Heart left ventricle (tissue), 16 donors: ENCODE measurements around the gene ERBB4. TPM values are rescaled to one million over a fixed set of nuclear protein-coding genes. Genes with fewer than 3 reads are reported as not detected.

Experiments
- ATAC-seq, 4 donors: fragments of 200-7000 bp; cut with Tn5 transposase; one replicate each; pipeline ENCODE4 v1.9.1; 2020 to 2022; ENCODE audit warnings: moderate library complexity in 4 of 4, mild to moderate bottlenecking in 3 of 4, moderate number of reproducible peaks in 1 of 4
- DNase-seq, 5 donors: peaks; one replicate each; pipeline ENCODE4 v3.0.0-alpha.2; 2020
- H3K27ac ChIP-seq, 12 donors: fragments of 200-600 bp; sonication (generic) in 4 of 12; one replicate each; pipeline versions ENCODE4 v1.5.0 to v1.8.0; 2016 to 2022; ENCODE audit warnings: mild to moderate bottlenecking in 2 of 12
- H3K27me3 ChIP-seq, 9 donors: fragments of 200-600 bp; sonication (generic) in 2 of 9; one replicate each; pipeline versions ENCODE4 v1.5.1 to v1.8.0; 2016 to 2022; ENCODE audit warnings: mild to moderate bottlenecking in 3 of 9
- H3K36me3 ChIP-seq, 9 donors: fragments of 200-600 bp; sonication (generic) in 2 of 9; one replicate each; pipeline versions ENCODE4 v1.5.0 to v1.8.0; 2018 to 2022; ENCODE audit warnings: mild to moderate bottlenecking in 2 of 9
- H3K4me1 ChIP-seq, 12 donors: fragments of 200-600 bp; sonication (generic) in 4 of 12; one replicate each; pipeline versions ENCODE4 v1.5.0 to v1.8.0; 2016 to 2022; ENCODE audit warnings: mild to moderate bottlenecking in 3 of 12
- H3K4me3 ChIP-seq, 12 donors: fragments of 200-600 bp; sonication (generic) in 4 of 12; one replicate each; pipeline versions ENCODE4 v1.5.0 to v1.8.0; 2017 to 2022; ENCODE audit warnings: mild to moderate bottlenecking in 9 of 12, moderate library complexity in 4 of 12
- H3K9me3 ChIP-seq, 12 donors: fragments of 200-600 bp; sonication (generic) in 4 of 12; one replicate each; pipeline versions ENCODE4 v1.5.0 to v1.8.0; 2016 to 2022; ENCODE audit warnings: mild to moderate bottlenecking in 1 of 12
- POLR2A ChIP-seq, 2 donors: fragments of 450-650 bp; IDR thresholded peaks; one replicate each; pipeline ENCODE4 v1.6.1; 2017; ENCODE audit warnings: antibody characterized with exemption in 2 of 2, mild to moderate bottlenecking in 2 of 2, moderate library complexity in 2 of 2
- WGBS, 4 donors: extraction: QIAGEN DNeasy Blood & Tissue Kit in 2 of 4; methylation state at CpG; one replicate each; pipeline versions ENCODE4 v1.1.5 to v1.1.7; 2013 to 2018; 5-methylcytosine and 5-hydroxymethylcytosine counted together
- intact Hi-C, 10 donors: fragments of 100-400 bp; cut with DNase I; formaldehyde crosslinking; loops; one replicate each; pipeline versions ENCODE4 v1.11.1 to v1.14.2; 2022
- polyA plus RNA-seq, 2 donors: library from polyadenylated mRNA; stranded (reverse); fragments of 200-250 nt; gene quantifications; one replicate each; pipeline ENCODE4 v1.2.3, GENCODE V29; 2013
- total RNA-seq, 9 donors: library from RNA; depleted of rRNA in 2 of 9; stranded (reverse); fragments of >200 nt in 2 of 9; fragmentation: NEBNext Ultra II Directional in 3 of 9; extraction: Animal tissue kit (Norgen Biotek cat#: 25700) in 3 of 9; gene quantifications; one replicate each; pipeline versions ENCODE4 v1.1.0 to v1.2.4, GENCODE V29; 2016 to 2023
- TF ChIP-seq, protein P1 (sequence below), 12 donors: fragments of 200-600 bp; sonication (generic) in 4 of 12; IDR thresholded peaks; one replicate each; pipeline versions ENCODE4 v1.5.0 to v1.8.0; 2018 to 2022; ENCODE audit warnings: antibody characterized with exemption in 12 of 12, mild to moderate bottlenecking in 5 of 12
- donor health status: ischemic (EF 13 %, LVEDD 7.1; RV severe dilation, severe dysfunction).
- donor health status: healthy with polysubstance abuse.
- donor health status: DM: no; HTN: yes; CAD: no.
- donor health status: DM: no; HTN: no; CAD: no.
- donor health status: ischemic (EF 25% LVEDD 6.9; RV normal size, moderate dysfunction).
- donor health status: ischemic (EF 25% LVEDD 5.7; RV mildly dilated, moderate dysfunction).
- donor health status: healthy.
- donor health status: DM: yes; HTN: yes; CAD: no.
- donor health status: ischemic (EF 35%, LVEDD 5.7; RV mildly dilated, moderate dysfunction).
- donor health status: nonischemic (EF 11% LVEDD 7.7; RV severe dilation, severe dysfunction).
- donor health status: DM: yes; HTN: yes; CAD: no.
- donor health status: PGD.
- donor health status: ischemic (EF 29% LVEDD 5.4; RV normal size, mild dysfunction).
- donor health status: nonischemic (EF 23%, LVEDD 6.1; RV moderate dilation, normal function).

Gene ERBB4
- total and polyA plus RNA-seq, 11 donors, result 1.3 to 29.5 (median 11.7) TPM

DNA sequence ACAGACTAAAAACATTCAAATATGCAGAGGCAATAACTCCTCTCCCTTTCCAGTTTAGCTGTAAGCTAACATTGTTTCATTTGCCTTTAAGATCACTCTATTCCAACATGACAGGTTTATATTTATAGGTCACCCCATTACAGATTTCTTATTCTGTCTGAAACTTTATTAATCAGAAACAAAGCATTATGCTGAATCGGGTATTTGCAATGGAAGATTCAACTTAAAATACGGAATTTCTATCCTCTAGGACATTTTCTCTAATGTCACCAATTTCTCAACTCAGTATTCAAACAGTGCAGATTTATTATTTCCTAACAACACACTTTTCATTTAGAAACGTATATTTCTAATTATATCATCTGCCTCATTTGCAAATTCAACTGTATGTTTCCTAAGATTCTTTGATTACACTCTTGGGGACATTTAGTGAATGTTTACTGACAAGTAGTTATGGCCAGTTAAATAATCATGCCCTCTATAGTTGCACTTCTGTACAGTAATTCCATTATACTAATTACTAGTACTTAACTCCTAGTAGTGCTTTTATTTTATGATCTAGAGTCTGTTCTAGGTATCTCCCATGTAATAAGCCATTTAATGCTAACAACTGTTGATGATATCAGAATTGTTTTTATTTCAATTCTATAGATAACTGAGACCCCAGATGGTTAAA is 358.1 kb downstream of the ERBB4 start:
- intact Hi-C loops, result no loop called here
- no peaks in the 10 kb centered on the region for H3K27me3 ChIP-seq
- no peaks in the 10 kb centered on the region for H3K9me3 ChIP-seq
- H3K27ac ChIP-seq, result no peak overlapping the region
- no peaks in the 10 kb centered on the region for H3K36me3 ChIP-seq
- no peaks in the 10 kb centered on the region for H3K4me1 ChIP-seq
- TF ChIP-seq POLR2A (IDR thresholded peaks at IDR 0.05), result no peak
- TF ChIP-seq, protein P1, sequence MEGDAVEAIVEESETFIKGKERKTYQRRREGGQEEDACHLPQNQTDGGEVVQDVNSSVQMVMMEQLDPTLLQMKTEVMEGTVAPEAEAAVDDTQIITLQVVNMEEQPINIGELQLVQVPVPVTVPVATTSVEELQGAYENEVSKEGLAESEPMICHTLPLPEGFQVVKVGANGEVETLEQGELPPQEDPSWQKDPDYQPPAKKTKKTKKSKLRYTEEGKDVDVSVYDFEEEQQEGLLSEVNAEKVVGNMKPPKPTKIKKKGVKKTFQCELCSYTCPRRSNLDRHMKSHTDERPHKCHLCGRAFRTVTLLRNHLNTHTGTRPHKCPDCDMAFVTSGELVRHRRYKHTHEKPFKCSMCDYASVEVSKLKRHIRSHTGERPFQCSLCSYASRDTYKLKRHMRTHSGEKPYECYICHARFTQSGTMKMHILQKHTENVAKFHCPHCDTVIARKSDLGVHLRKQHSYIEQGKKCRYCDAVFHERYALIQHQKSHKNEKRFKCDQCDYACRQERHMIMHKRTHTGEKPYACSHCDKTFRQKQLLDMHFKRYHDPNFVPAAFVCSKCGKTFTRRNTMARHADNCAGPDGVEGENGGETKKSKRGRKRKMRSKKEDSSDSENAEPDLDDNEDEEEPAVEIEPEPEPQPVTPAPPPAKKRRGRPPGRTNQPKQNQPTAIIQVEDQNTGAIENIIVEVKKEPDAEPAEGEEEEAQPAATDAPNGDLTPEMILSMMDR (IDR thresholded peaks at IDR 0.05), result no peak
- H3K4me3 ChIP-seq, result no peak overlapping the region
- WGBS, 4 donors, result 74 to 79% (median 76%) methylated on average over 3 of the region's 3 CpGs
- DNase-seq (no peak), ATAC-seq (no peak)

DNA sequence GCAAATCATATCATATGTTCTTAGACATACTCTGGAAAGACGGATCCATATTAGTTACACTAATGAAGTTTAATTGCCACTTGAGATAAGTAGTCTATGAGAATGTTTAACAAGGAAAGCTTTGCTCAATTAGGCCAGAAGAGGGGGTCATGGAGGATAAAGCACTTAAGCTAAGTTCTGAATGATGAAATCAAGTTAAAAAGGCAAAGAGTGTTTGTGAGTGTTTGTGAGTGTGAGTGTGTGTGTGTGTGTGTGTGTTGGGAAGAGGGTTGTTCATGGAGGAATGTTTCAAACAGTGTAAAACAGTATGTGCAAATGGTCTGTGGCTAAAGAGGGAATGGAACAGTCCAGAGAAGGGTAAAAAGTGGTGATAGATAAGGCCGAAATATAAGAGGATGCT is 360.9 kb downstream of the ERBB4 start:
- no peaks in the 10 kb centered on the region for H3K36me3 ChIP-seq
- DNase-seq (no peak), ATAC-seq (no peak)
- no peaks in the 10 kb centered on the region for H3K4me1 ChIP-seq
- WGBS, 4 donors, result 40 to 66% (median 46%) methylated on average over 2 of the region's 2 CpGs
- H3K9me3 ChIP-seq, result peaks cover 0 to 4% (median 0%) of the 10 kb centered on the region in 12 donors
- H3K27me3 ChIP-seq, result no peaks in the 10 kb centered on the region
- intact Hi-C loops, result no loop called here
- TF ChIP-seq POLR2A (IDR thresholded peaks at IDR 0.05), result no peak
- TF ChIP-seq, protein P1 (IDR thresholded peaks at IDR 0.05), result no peak
- H3K4me3 ChIP-seq, result no peak overlapping the region
- no peak overlapping the region for H3K27ac ChIP-seq

GRCh38 chr2:212176151-212176550 is 362.5 kb downstream of the ERBB4 start:
- Histone ChIP-seq H3K36me3 (no peaks in the 10 kb centered on the region), H3K27me3 (no peaks in the 10 kb centered on the region), H3K4me3 (no peak overlapping the region), H3K9me3 (peaks cover 0 to 6% (median 0%) of the 10 kb centered on the region in 12 donors), H3K27ac (no peak overlapping the region), H3K4me1 (no peaks in the 10 kb centered on the region)
- WGBS, 4 donors, result 54 to 71% (median 61%) methylated on average over 1 of the region's 1 CpG
- intact Hi-C loops, result no loop called here
- TF ChIP-seq POLR2A (IDR thresholded peaks at IDR 0.05), result no peak
- no peak for ATAC-seq
- no peak for DNase-seq

- intact Hi-C loops, result no loop called here
- no peaks in the 10 kb centered on the region for H3K4me1 ChIP-seq
- H3K4me3 ChIP-seq, result no peak overlapping the region
- ATAC-seq, result no peak
- DNase-seq, result no peak
- no peak overlapping the region for H3K27ac ChIP-seq
- no peaks in the 10 kb centered on the region for H3K36me3 ChIP-seq
- H3K9me3 ChIP-seq, result peaks cover 0 to 6% (median 0%) of the 10 kb centered on the region in 12 donors
- 19 to 25% (median 24%) methylated on average over 3 of the region's 3 CpGs for WGBS, 4 donors
- TF ChIP-seq, protein P1 (IDR thresholded peaks at IDR 0.05), result no peak
- no peak for TF ChIP-seq POLR2A (IDR thresholded peaks at IDR 0.05)
- no peaks in the 10 kb centered on the region for H3K27me3 ChIP-seq
Measured at GRCh38 chr2:212173756-212174510, 364.7 kb downstream of the ERBB4 start.
